AG04450 (cell line): ENCODE results near the gene PPP4R1. TPM values are rescaled to one million over a fixed set of nuclear protein-coding genes. Genes with fewer than 3 reads are reported as not detected.

Source experiments
- CTCF ChIA-PET: fragments of 300-600, 350-600 bp; formaldehyde crosslinking; extraction: SDS; loops from one replicate; lab custom pipeline; 2022; ENCODE audit warnings: antibody characterized with exemption, inconsistent platforms; lab: Charles Lee
- POLR2A ChIA-PET: fragments of 350-600 bp; formaldehyde crosslinking; extraction: SDS; loops from one replicate; lab custom pipeline; 2021; ENCODE audit warnings: antibody characterized with exemption, inconsistent platforms; lab: Yijun Ruan, JAX
- DNase-seq: peaks from one replicate; pipeline ENCODE4 v3.0.0-alpha.2; 2011; ENCODE audit warnings: low read depth, low spot score
- H3K27ac ChIP-seq: one replicate; pipeline ENCODE4 v1.5.1; 2012; ENCODE audit warnings: low read depth, low read length, control low read depth
- H3K27me3 ChIP-seq: one replicate; pipeline ENCODE4 v1.6.0; 2012; ENCODE audit warnings: low read length; ENCODE audit not compliant: control insufficient read depth, insufficient read depth
- H3K4me3 ChIP-seq: 2 replicates; pipeline ENCODE4 v1.5.1; 2011; ENCODE audit warnings: mild to moderate bottlenecking, low read depth, low read length, control low read depth
- H3K9me3 ChIP-seq: 2 replicates; pipeline ENCODE4 v1.5.1; 2012; ENCODE audit warnings: low read length; ENCODE audit not compliant: control insufficient read depth, insufficient read depth
- CTCF ChIP-seq: IDR thresholded peaks from 2 replicates; pipeline ENCODE4 v1.5.1; 2011; ENCODE audit warnings: low read depth, low read length, control low read depth, inconsistent platforms
- polyA plus RNA-seq: library from polyadenylated mRNA; depleted of rRNA; stranded (reverse); fragments of >200 nt; gene quantifications from 2 replicates; pipeline ENCODE4 v1.2.3, GENCODE V29; 2011

The PPP4R1 gene
- polyA plus RNA-seq, 1 experiment: 101 TPM

GRCh38 chr18:9537677-9538076 is 76.7 kb downstream of the PPP4R1 start:
- Histone ChIP-seq H3K9me3 (peaks cover 9% of the 10 kb centered on the region), H3K27ac (no peak overlapping the region), H3K27me3 (no peaks in the 10 kb centered on the region), H3K4me3 (no peak overlapping the region)
- POLR2A ChIA-PET: no interaction called here
- TF ChIP-seq CTCF: no peak
- CTCF ChIA-PET: interaction anchor here (1.0 kb wide), 1 partner anchor 38 kb away, joined by 6 read pairs; no protein-coding TSS in a partner anchor
- no peak for DNase-seq

GRCh38 chr18:9536354-9537152 is 77.8 kb downstream of the PPP4R1 start:
- H3K27me3 ChIP-seq: no peaks in the 10 kb centered on the region
- no peak for TF ChIP-seq CTCF
- peaks cover 9% of the 10 kb centered on the region for H3K9me3 ChIP-seq
- H3K4me3 ChIP-seq: no peak overlapping the region
- CTCF ChIA-PET: no interaction called here
- DNase-seq: no peak
- H3K27ac ChIP-seq: peak overlapping the region; percentile 39
- POLR2A ChIA-PET: no interaction called here

- Histone ChIP-seq H3K4me3 (peak overlapping the region; percentile 13; the same call in 1 of the 2 replicates), H3K27ac (peak overlapping the region; percentile 78)
- POLR2A ChIA-PET: no interaction called here
Measured at GRCh38 chr18:9535430-9535991, 78.8 kb downstream of the PPP4R1 start.

GRCh38 chr18:9534844-9535243 is 79.5 kb downstream of the PPP4R1 start:
- CTCF ChIA-PET: no interaction called here
- Histone ChIP-seq H3K4me3 (no peak overlapping the region), H3K9me3 (peaks cover 9% of the 10 kb centered on the region), H3K27me3 (no peaks in the 10 kb centered on the region), H3K27ac (peak overlapping the region; percentile 39)
- DNase-seq: no peak
- no peak for TF ChIP-seq CTCF
- POLR2A ChIA-PET: no interaction called here

More at GRCh38 chr18:9535430-9535991, 78.8 kb downstream of the PPP4R1 start:
- Histone ChIP-seq H3K27me3 (no peaks in the 10 kb centered on the region), H3K9me3 (peaks cover 9% of the 10 kb centered on the region)
- DNase-seq: peak; percentile 86
- CTCF ChIA-PET: no interaction called here
- TF ChIP-seq CTCF: no peak
